GM18511 (cell line): ENCODE data around the gene BPIFA1.

ENCODE experiments used
- ATAC-seq: cut with Tn5 transposase; IDR thresholded peaks from one replicate; pipeline ENCODE4 v1.9.1; 2021; ENCODE audit warnings: mild to moderate bottlenecking, moderate library complexity; ENCODE audit not compliant: unreplicated experiment

BPIFA1 gene

GRCh38 chr20:33235696-33236095 lies at the start of gene BPIFA1:
Gene BPIFA1, plus strand, starts transcription at chr20:33235996. Its CDS starts 1,716 bp downstream, at chr20:33237712.
- ATAC-seq: no peak

GRCh38 chr20:33187491-33187890 lies 48.3 kb upstream of the BPIFA1 start:
- no peak for ATAC-seq

- ATAC-seq: no peak
Measured at GRCh38 chr20:33188421-33188820, 47.4 kb upstream of the BPIFA1 start.

- ATAC-seq: no peak
Measured at GRCh38 chr20:33191484-33191883, 44.3 kb upstream of the BPIFA1 start.

GRCh38 chr20:33191955-33192354 lies 43.8 kb upstream of the BPIFA1 start:
- ATAC-seq: no peak

GRCh38 chr20:33192912-33193501 lies 42.8 kb upstream of the BPIFA1 start:
- ATAC-seq: no peak

- no peak for ATAC-seq
Measured at GRCh38 chr20:33199026-33199425, 36.8 kb upstream of the BPIFA1 start.

GRCh38 chr20:33202451-33202850 lies 33.3 kb upstream of the BPIFA1 start:
- ATAC-seq: no peak

GRCh38 chr20:33203444-33203843 lies 32.4 kb upstream of the BPIFA1 start:
- ATAC-seq: no peak

GRCh38 chr20:33209789-33210188 lies 26.0 kb upstream of the BPIFA1 start:
- ATAC-seq: no peak

GRCh38 chr20:33210371-33210770 lies 25.4 kb upstream of the BPIFA1 start:
- ATAC-seq: no peak

- ATAC-seq: no peak
Measured at GRCh38 chr20:33211817-33212424, 23.9 kb upstream of the BPIFA1 start.

GRCh38 chr20:33217052-33217451 lies 18.7 kb upstream of the BPIFA1 start, which contains the start of gene BPIFA3:
Gene BPIFA3, plus strand, starts transcription at chr20:33217352. Its CDS starts 185 bp downstream, at chr20:33217537.
- ATAC-seq: no peak

- no peak for ATAC-seq
Measured at GRCh38 chr20:33224399-33224798, 11.4 kb upstream of the BPIFA1 start.

GRCh38 chr20:33229843-33230242 lies 6.0 kb upstream of the BPIFA1 start:
- ATAC-seq: no peak

- no peak for ATAC-seq
Measured at GRCh38 chr20:33231237-33231636, 4.6 kb upstream of the BPIFA1 start.

- no peak for ATAC-seq
Measured at GRCh38 chr20:33232486-33233072, 3.2 kb upstream of the BPIFA1 start.

GRCh38 chr20:33233129-33233774 lies 2.5 kb upstream of the BPIFA1 start:
- no peak for ATAC-seq

GRCh38 chr20:33234050-33234449 lies 1.7 kb upstream of the BPIFA1 start:
- ATAC-seq: no peak

- ATAC-seq: no peak
Measured at GRCh38 chr20:33236351-33236750, 555 bp downstream of the BPIFA1 start.

- ATAC-seq: no peak
Measured at GRCh38 chr20:33237989-33238388, 2.2 kb downstream of the BPIFA1 start.

- no peak for ATAC-seq
Measured at GRCh38 chr20:33239418-33239817, 3.6 kb downstream of the BPIFA1 start.
